ENCODE data around the gene SYCP2.

SYCP2 gene

GRCh38 chr20:59831024-59831915, 102.2 kb downstream of the SYCP2 start:
- TF ChIP-seq TAF1 (IDR thresholded peaks at IDR 0.05; ENCODE audit: borderline replicate concordance, low read depth, low read length) (no peak), POLR2A (IDR thresholded peaks at IDR 0.05; ENCODE audit: low read depth, low read length) (no peak), POLR2AphosphoS5 (IDR thresholded peaks at IDR 0.05; ENCODE audit: low read depth, low read length) (no peak)
- DNase-seq (ENCODE audit: insufficient read length) (no peak), FAIRE-seq (no peak)

GRCh38 chr20:59830665-59831023, 102.8 kb downstream of the SYCP2 start:
- no peak for DNase-seq (ENCODE audit: insufficient read length)
- no peak for FAIRE-seq
- TF ChIP-seq TAF1 (IDR thresholded peaks at IDR 0.05; ENCODE audit: borderline replicate concordance, low read depth, low read length) (no peak), POLR2A (IDR thresholded peaks at IDR 0.05; ENCODE audit: low read depth, low read length) (no peak), POLR2AphosphoS5 (IDR thresholded peaks at IDR 0.05; ENCODE audit: low read depth, low read length) (no peak)

- FAIRE-seq = no peak
- DNase-seq (ENCODE audit: insufficient read length) = no peak
- no peak for TF ChIP-seq POLR2AphosphoS5 (IDR thresholded peaks at IDR 0.05; ENCODE audit: low read depth, low read length)
Observed at GRCh38 chr20:59829786-59830664, 103.4 kb downstream of the SYCP2 start.

GRCh38 chr20:59829054-59829785, 104.2 kb downstream of the SYCP2 start:
- FAIRE-seq = no peak
- TF ChIP-seq TAF1 (IDR thresholded peaks at IDR 0.05; ENCODE audit: borderline replicate concordance, low read depth, low read length) = no peak
- no peak for TF ChIP-seq POLR2A (IDR thresholded peaks at IDR 0.05; ENCODE audit: low read depth, low read length)
- no peak for TF ChIP-seq POLR2AphosphoS5 (IDR thresholded peaks at IDR 0.05; ENCODE audit: low read depth, low read length)

GRCh38 chr20:59828125-59829053, 105.0 kb downstream of the SYCP2 start:
- TF ChIP-seq TAF1 (IDR thresholded peaks at IDR 0.05; ENCODE audit: borderline replicate concordance, low read depth, low read length) (no peak), POLR2A (IDR thresholded peaks at IDR 0.05; ENCODE audit: low read depth, low read length) (no peak), POLR2AphosphoS5 (IDR thresholded peaks at IDR 0.05; ENCODE audit: low read depth, low read length) (no peak)
- no peak for FAIRE-seq
- DNase-seq (ENCODE audit: insufficient read length) = no peak

More at GRCh38 chr20:59829054-59829785, 104.2 kb downstream of the SYCP2 start:
- DNase-seq (ENCODE audit: insufficient read length) = no peak

- TF ChIP-seq POLR2AphosphoS5 (IDR thresholded peaks at IDR 0.05; ENCODE audit: low read depth, low read length) (no peak), TAF1 (IDR thresholded peaks at IDR 0.05; ENCODE audit: borderline replicate concordance, low read depth, low read length) (no peak), POLR2A (IDR thresholded peaks at IDR 0.05; ENCODE audit: low read depth, low read length) (no peak)
- FAIRE-seq (no peak), DNase-seq (ENCODE audit: insufficient read length) (no peak)
Observed at GRCh38 chr20:59827138-59828056, 106.0 kb downstream of the SYCP2 start.

- TF ChIP-seq POLR2AphosphoS5 (IDR thresholded peaks at IDR 0.05; ENCODE audit: low read depth, low read length) (no peak), POLR2A (IDR thresholded peaks at IDR 0.05; ENCODE audit: low read depth, low read length) (no peak), TAF1 (IDR thresholded peaks at IDR 0.05; ENCODE audit: borderline replicate concordance, low read depth, low read length) (no peak)
- DNase-seq (ENCODE audit: insufficient read length) (no peak), FAIRE-seq (no peak)
Observed at GRCh38 chr20:59825944-59826759, 107.3 kb downstream of the SYCP2 start.

- no peak for TF ChIP-seq POLR2AphosphoS5 (IDR thresholded peaks at IDR 0.05; ENCODE audit: low read depth, low read length)
- no peak for TF ChIP-seq TAF1 (IDR thresholded peaks at IDR 0.05; ENCODE audit: borderline replicate concordance, low read depth, low read length)
- TF ChIP-seq POLR2A (IDR thresholded peaks at IDR 0.05; ENCODE audit: low read depth, low read length) = no peak
- DNase-seq (ENCODE audit: insufficient read length) = no peak
- FAIRE-seq = no peak
Observed at GRCh38 chr20:59825563-59825920, 107.9 kb downstream of the SYCP2 start.

Measured in GM12892 (cell line).